HepG2 (cell line): ENCODE results near the gene NCOA5. TPM values are rescaled to one million over a fixed set of nuclear protein-coding genes. Genes with fewer than 3 reads are reported as not detected.

Experiments
- AGO1 ChIP-seq: fragments of 200-400 bp; formaldehyde crosslinking; IDR thresholded peaks from 2 replicates; pipeline ENCODE4 v1.6.1; 2017; ENCODE audit warnings: mild to moderate bottlenecking, low read depth, low read length, moderate library complexity; ENCODE audit not compliant: poor library complexity, severe bottlenecking
- BRCA1 ChIP-seq: sonication (generic); formaldehyde crosslinking; IDR thresholded peaks from 2 replicates; pipeline ENCODE4 v1.4.0; 2020; ENCODE audit warnings: missing genetic modification reagents
- CAMTA2 ChIP-seq: sonication (generic); formaldehyde crosslinking; IDR thresholded peaks from 2 replicates; pipeline ENCODE4 v1.4.0; 2020; ENCODE audit warnings: mild to moderate bottlenecking, missing genetic modification reagents, borderline replicate concordance
- CC2D1A ChIP-seq: sonication (generic); formaldehyde crosslinking; IDR thresholded peaks from 2 replicates; pipeline ENCODE4 v1.8.1; 2023; ENCODE audit warnings: mild to moderate bottlenecking, missing genetic modification reagents
- FOXK2 ChIP-seq: fragments of 450-650 bp; IDR thresholded peaks from 2 replicates; pipeline ENCODE4 v1.6.1; 2016
- HOXA9 ChIP-seq: sonication (generic); formaldehyde crosslinking; IDR thresholded peaks from 2 replicates; pipeline ENCODE4 v1.8.1; 2022; ENCODE audit warnings: missing genetic modification reagents, mild to moderate bottlenecking, moderate library complexity, borderline replicate concordance
- MXD4 ChIP-seq: IDR thresholded peaks from 2 replicates; pipeline ENCODE4 v1.6.1; 2016; ENCODE audit warnings: mild to moderate bottlenecking, missing biosample characterization, missing genetic modification reagents
- MYNN ChIP-seq: sonication (generic); formaldehyde crosslinking; IDR thresholded peaks from 2 replicates; pipeline ENCODE4 v1.4.0; 2020; ENCODE audit warnings: mild to moderate bottlenecking, low read depth, missing genetic modification reagents
- NAIF1 ChIP-seq: sonication (generic); formaldehyde crosslinking; IDR thresholded peaks from 2 replicates; pipeline ENCODE4 v1.5.0; 2020; ENCODE audit warnings: mild to moderate bottlenecking, missing genetic modification reagents, borderline replicate concordance
- NONO ChIP-seq, 2 experiments: fragments of 450-650 bp in 1 of 2; sonication (generic) in 1 of 2; formaldehyde crosslinking in 1 of 2; IDR thresholded peaks in 1 of 2; conservative IDR thresholded peaks in 1 of 2; 2 replicates each; pipeline versions ENCODE4 v1.6.1 to v1.8.0; 2017 to 2022; ENCODE audit warnings: mild to moderate bottlenecking in 1 of 2, missing genetic modification reagents in 1 of 2, moderate library complexity in 1 of 2
- NRL ChIP-seq: sonication (generic); formaldehyde crosslinking; IDR thresholded peaks from 2 replicates; pipeline ENCODE4 v1.5.0; 2020; ENCODE audit warnings: missing genetic modification reagents, mild to moderate bottlenecking, moderate library complexity, borderline replicate concordance
- PAF1 ChIP-seq: IDR thresholded peaks from 2 replicates; pipeline ENCODE4 v1.6.1; 2016; ENCODE audit warnings: missing genetic modification reagents, missing compliant biosample characterization
- RBM39 ChIP-seq: fragments of 200-400 bp; formaldehyde crosslinking; IDR thresholded peaks from one replicate; pipeline ENCODE4 v1.6.1; 2018; ENCODE audit warnings: antibody characterized with exemption, mild to moderate bottlenecking, low read depth, low read length; ENCODE audit not compliant: poor library complexity, severe bottlenecking
- RFX3 ChIP-seq: IDR thresholded peaks from 2 replicates; pipeline ENCODE4 v1.6.1; 2016; ENCODE audit warnings: missing biosample characterization, missing genetic modification reagents
- SETDB1 ChIP-seq: sonication (generic); formaldehyde crosslinking; IDR thresholded peaks from 2 replicates; pipeline ENCODE4 v1.5.1; 2020; ENCODE audit warnings: missing genetic modification reagents, mild to moderate bottlenecking, borderline replicate concordance
- SMARCC2 ChIP-seq: fragments of 450-650 bp; IDR thresholded peaks from 2 replicates; pipeline ENCODE4 v1.6.1; 2017; ENCODE audit warnings: antibody characterized with exemption, mild to moderate bottlenecking
- SMARCE1 ChIP-seq: fragments of 450-650 bp; IDR thresholded peaks from 2 replicates; pipeline ENCODE4 v1.6.1; 2017; ENCODE audit warnings: borderline replicate concordance
- TRIM24 ChIP-seq: sonication (generic); formaldehyde crosslinking; IDR thresholded peaks from 2 replicates; pipeline ENCODE4 v1.8.0; 2022; ENCODE audit warnings: mild to moderate bottlenecking, missing genetic modification reagents
- ZBTB38 ChIP-seq: sonication (generic); formaldehyde crosslinking; IDR thresholded peaks from 2 replicates; pipeline ENCODE4 v1.5.1; 2020; ENCODE audit warnings: mild to moderate bottlenecking, missing genetic modification reagents
- ZNF30 ChIP-seq: sonication (generic); formaldehyde crosslinking; IDR thresholded peaks from 2 replicates; pipeline ENCODE4 v1.5.0; 2020; ENCODE audit warnings: mild to moderate bottlenecking, missing genetic modification reagents
- ZNF543 ChIP-seq: sonication (generic); formaldehyde crosslinking; IDR thresholded peaks from 2 replicates; pipeline ENCODE4 v1.4.0; 2020; ENCODE audit warnings: mild to moderate bottlenecking, missing genetic modification reagents
- ZNF709 ChIP-seq: sonication (generic); formaldehyde crosslinking; IDR thresholded peaks from 2 replicates; pipeline ENCODE4 v1.5.0; 2020; ENCODE audit warnings: mild to moderate bottlenecking, missing genetic modification reagents
- polyA plus RNA-seq, 8 experiments: library from polyadenylated mRNA; depleted of rRNA in 3 of 8; stranded (reverse) in 7 of 8; unstranded in 1 of 8; fragments of >200 nt; fragmentation: Illumina TruSeq in 4 of 8; extraction: Trizol in 4 of 8; gene quantifications; 2 replicates each; pipeline versions ENCODE4 v1.2.1 to v1.2.3, GENCODE V29; 2011 to 2016; ENCODE audit warnings: low read depth in 4 of 8, missing spikeins in 1 of 8, mixed read lengths in 1 of 8; ENCODE audit not compliant: insufficient read depth in 1 of 8
- total RNA-seq, 5 experiments: library from RNA; depleted of rRNA; stranded (reverse); fragments of >200 nt; fragmentation: Illumina TruSeq; extraction: Trizol; gene quantifications; 2 replicates each; pipeline ENCODE4 v1.2.3, GENCODE V29; 2016; ENCODE audit warnings: low read depth in 1 of 5
- TF ChIP-seq, protein P1 (sequence below): sonication (generic); formaldehyde crosslinking; IDR thresholded peaks from 2 replicates; pipeline ENCODE4 v1.8.0; 2022; ENCODE audit warnings: mild to moderate bottlenecking, missing genetic modification reagents; ENCODE audit not compliant: insufficient replicate concordance
- TF ChIP-seq, protein P2 (sequence below): sonication (generic); formaldehyde crosslinking; IDR thresholded peaks from 2 replicates; pipeline ENCODE4 v1.5.0; 2020; ENCODE audit warnings: missing genetic modification reagents
- TF ChIP-seq, protein P3 (sequence below): sonication (generic); formaldehyde crosslinking; IDR thresholded peaks from 2 replicates; pipeline ENCODE4 v1.5.0; 2020; ENCODE audit warnings: missing genetic modification reagents

NCOA5 gene
- total and polyA plus RNA-seq, 2 of the 13 experiments (the other 11 are each of a cell fraction or from before 2014, with no cell fraction given), result 16.5 to 28.4 TPM

DNA sequence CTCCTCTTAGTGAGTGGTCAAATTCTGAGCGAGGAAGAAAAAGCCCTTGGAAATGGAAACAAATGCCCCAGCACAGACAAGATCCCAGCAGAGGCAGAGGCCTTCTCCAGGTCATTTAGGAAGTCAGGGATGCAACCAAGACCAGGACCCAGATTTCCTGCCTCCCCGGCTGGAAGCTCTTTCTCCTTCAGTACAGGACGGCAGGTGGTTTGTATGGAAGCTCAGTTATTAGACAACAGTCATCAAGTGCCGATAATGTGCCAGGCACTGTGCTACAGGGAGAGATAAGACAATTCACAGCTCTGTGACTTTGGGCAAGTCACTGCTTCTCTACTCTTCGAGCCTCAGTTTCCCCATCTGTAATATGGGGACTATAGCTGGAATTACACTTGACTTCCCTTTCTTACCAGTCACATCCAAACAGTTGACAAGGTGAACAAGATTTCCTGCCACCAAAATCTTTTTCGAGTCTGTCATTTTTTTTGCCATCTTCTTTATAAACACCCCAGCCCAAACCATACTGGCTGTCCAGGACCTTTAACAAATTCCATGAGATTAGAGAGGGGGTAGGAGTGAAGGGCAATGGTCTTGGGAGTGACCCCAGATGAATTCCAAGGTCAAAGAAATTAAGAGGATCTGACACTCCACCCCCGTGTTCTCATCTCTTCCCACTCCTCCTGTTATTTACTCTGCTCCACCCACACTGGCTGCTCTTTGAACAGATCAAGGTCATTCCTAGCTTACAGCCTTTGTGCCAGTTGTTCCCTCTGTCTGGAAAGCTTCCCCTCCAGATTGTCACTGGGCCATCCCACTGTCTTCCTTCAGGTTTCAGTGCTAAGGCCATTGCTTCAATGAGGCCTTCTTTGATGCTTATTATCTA is 75.0 kb downstream of the NCOA5 start (continued):
- TF ChIP-seq, protein P1, sequence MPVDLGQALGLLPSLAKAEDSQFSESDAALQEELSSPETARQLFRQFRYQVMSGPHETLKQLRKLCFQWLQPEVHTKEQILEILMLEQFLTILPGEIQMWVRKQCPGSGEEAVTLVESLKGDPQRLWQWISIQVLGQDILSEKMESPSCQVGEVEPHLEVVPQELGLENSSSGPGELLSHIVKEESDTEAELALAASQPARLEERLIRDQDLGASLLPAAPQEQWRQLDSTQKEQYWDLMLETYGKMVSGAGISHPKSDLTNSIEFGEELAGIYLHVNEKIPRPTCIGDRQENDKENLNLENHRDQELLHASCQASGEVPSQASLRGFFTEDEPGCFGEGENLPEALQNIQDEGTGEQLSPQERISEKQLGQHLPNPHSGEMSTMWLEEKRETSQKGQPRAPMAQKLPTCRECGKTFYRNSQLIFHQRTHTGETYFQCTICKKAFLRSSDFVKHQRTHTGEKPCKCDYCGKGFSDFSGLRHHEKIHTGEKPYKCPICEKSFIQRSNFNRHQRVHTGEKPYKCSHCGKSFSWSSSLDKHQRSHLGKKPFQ (CRISPR knock-in tag), result no peak
- TF ChIP-seq MYNN (CRISPR knock-in tag) (no peak), NRL (CRISPR knock-in tag) (no peak), NAIF1 (CRISPR knock-in tag) (no peak), BRCA1 (no peak), AGO1 (no peak), ZNF543 (CRISPR knock-in tag) (no peak; the same call in 1 of the 2 replicates), PAF1 (no peak), SETDB1 (CRISPR knock-in tag) (no peak), RBM39 (no peak), ZBTB38 (CRISPR knock-in tag) (no peak), ZNF709 (no peak), RFX3 (CRISPR knock-in tag) (no peak), SMARCE1 (no peak), HOXA9 (no peak), SMARCC2 (no peak), NONO (IDR thresholded peaks at IDR 0.05) (no peak), NONO (CRISPR knock-in tag; conservative IDR thresholded peaks at IDR 0.05) (no peak), TRIM24 (no peak; the same call in 1 of the 2 replicates), FOXK2 (no peak), CAMTA2 (CRISPR knock-in tag) (no peak), CC2D1A (CRISPR knock-in tag) (0 out of 2 replicates have a peak, but pooled peaks have one; percentile 57), ZNF30 (0 out of 2 replicates have a peak, but pooled peaks have one; percentile 7), MXD4 (CRISPR knock-in tag) (no peak)
- TF ChIP-seq, protein P2, sequence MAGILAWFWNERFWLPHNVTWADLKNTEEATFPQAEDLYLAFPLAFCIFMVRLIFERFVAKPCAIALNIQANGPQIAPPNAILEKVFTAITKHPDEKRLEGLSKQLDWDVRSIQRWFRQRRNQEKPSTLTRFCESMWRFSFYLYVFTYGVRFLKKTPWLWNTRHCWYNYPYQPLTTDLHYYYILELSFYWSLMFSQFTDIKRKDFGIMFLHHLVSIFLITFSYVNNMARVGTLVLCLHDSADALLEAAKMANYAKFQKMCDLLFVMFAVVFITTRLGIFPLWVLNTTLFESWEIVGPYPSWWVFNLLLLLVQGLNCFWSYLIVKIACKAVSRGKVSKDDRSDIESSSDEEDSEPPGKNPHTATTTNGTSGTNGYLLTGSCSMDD, result no peak; the same call in 1 of the 2 replicates
- TF ChIP-seq, protein P3, sequence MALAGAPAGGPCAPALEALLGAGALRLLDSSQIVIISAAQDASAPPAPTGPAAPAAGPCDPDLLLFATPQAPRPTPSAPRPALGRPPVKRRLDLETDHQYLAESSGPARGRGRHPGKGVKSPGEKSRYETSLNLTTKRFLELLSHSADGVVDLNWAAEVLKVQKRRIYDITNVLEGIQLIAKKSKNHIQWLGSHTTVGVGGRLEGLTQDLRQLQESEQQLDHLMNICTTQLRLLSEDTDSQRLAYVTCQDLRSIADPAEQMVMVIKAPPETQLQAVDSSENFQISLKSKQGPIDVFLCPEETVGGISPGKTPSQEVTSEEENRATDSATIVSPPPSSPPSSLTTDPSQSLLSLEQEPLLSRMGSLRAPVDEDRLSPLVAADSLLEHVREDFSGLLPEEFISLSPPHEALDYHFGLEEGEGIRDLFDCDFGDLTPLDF, result no peak
